ENCODE measurements around the gene TRMT44.

DNA sequence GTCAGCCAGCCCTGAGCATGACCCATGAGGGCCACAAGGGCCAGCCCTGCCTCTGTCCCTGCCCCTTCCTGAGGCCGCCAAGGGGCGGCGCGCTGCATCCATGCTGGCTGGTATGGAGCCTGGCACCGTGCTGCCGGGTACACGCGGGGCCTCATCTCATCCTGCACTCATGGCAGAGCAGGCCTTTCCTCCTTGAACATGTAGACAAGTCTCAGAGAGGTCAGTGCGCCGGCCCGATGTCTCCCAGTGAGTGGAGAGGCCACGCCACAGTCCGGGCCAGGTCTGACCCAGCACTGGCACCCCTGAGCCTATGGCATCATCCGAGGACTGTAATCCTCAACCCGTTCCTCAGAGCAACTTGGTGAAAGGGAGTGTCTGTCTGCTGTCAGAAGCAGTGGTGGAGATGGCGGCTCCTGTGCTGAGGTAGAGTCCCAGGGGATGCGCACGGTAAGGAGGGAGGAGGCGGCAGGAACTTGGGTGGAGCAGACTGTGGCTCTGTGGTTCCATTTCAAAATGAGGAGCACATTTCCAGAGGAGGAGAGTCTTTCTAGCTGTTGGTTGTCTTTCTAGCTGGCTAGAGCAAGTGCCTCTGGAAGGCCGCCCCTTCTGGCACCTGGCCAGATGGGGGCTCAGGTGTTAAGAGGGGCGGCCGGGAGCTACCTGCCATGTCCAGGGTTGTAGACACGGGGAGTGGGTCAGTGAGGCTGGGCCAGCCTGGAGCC is 32.8 kb downstream of the TRMT44 start:
- TF ChIP-seq YY1 (IDR thresholded peaks at IDR 0.05; ENCODE audit: extremely low read depth, insufficient replicate concordance, low read depth, low read length) (no peak), REST (IDR thresholded peaks at IDR 0.05; ENCODE audit: low read depth) (no peak), SIN3A (IDR thresholded peaks at IDR 0.05; ENCODE audit: low read depth) (no peak), POLR2AphosphoS5 (IDR thresholded peaks at IDR 0.05; ENCODE audit: low read depth, low read length) (no peak), EZH2phosphoT487 (IDR thresholded peaks at IDR 0.05; ENCODE audit: borderline replicate concordance) (no peak), ZFX (IDR thresholded peaks at IDR 0.05) (no peak), ZNF274 (IDR thresholded peaks at IDR 0.05; ENCODE audit: low read depth, low read length) (no peak), ZBTB33 (IDR thresholded peaks at IDR 0.05; ENCODE audit: extremely low read depth, insufficient replicate concordance, low read length) (no peak), ELF1 (IDR thresholded peaks at IDR 0.05; ENCODE audit: borderline replicate concordance, low read depth) (no peak), CEBPB (IDR thresholded peaks at IDR 0.05; ENCODE audit: low read depth) (no peak), POLR2A (IDR thresholded peaks at IDR 0.05; ENCODE audit: borderline replicate concordance, extremely low read depth, insufficient read depth, insufficient read length) (no peak), TCF7L2 (IDR thresholded peaks at IDR 0.05; ENCODE audit: borderline replicate concordance, extremely low read depth, insufficient read depth, insufficient read length) (no peak)
- TF ChIP-seq, protein P1, sequence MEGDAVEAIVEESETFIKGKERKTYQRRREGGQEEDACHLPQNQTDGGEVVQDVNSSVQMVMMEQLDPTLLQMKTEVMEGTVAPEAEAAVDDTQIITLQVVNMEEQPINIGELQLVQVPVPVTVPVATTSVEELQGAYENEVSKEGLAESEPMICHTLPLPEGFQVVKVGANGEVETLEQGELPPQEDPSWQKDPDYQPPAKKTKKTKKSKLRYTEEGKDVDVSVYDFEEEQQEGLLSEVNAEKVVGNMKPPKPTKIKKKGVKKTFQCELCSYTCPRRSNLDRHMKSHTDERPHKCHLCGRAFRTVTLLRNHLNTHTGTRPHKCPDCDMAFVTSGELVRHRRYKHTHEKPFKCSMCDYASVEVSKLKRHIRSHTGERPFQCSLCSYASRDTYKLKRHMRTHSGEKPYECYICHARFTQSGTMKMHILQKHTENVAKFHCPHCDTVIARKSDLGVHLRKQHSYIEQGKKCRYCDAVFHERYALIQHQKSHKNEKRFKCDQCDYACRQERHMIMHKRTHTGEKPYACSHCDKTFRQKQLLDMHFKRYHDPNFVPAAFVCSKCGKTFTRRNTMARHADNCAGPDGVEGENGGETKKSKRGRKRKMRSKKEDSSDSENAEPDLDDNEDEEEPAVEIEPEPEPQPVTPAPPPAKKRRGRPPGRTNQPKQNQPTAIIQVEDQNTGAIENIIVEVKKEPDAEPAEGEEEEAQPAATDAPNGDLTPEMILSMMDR (IDR thresholded peaks at IDR 0.05 in 2 of 3, conservative IDR thresholded peaks at IDR 0.05 in 1 of 3; ENCODE audit: borderline replicate concordance in 1 of 3, insufficient read depth in 1 of 3, low read depth in 2 of 3, low read length in 2 of 3), result no peak
